Measurements from ENCODE around the gene MAPKAPK5.

GRCh38 chr12:111846016-111846415 lies 4.0 kb downstream of the MAPKAPK5 start:
- no peak for TF ChIP-seq CTCF (IDR thresholded peaks at IDR 0.05)
- TF ChIP-seq POLR2AphosphoS5 (IDR thresholded peaks at IDR 0.05), result no peak
